Cardiac fibroblast (primary cell): ENCODE results near the gene DCAF5.
"Not testable (repeated sequence)": the region's sequence is repeated elsewhere in the genome, so short reads cannot be mapped to it uniquely, and the experiment has no call there.

Experiments used
- DNase-seq, 2 donors: peaks; one replicate each; pipeline versions ENCODE4 v3.0.0 to v3.0.0-alpha.2; 2010; ENCODE audit warnings: low read depth in 2 of 2
- H3K4me3 ChIP-seq, 2 donors: replicated peaks in 1 of 2; 1 replicate in 1 of 2; 2 replicates in 1 of 2; pipeline ENCODE4 v1.5.1; 2011; ENCODE audit warnings: low read depth in 2 of 2, low read length in 2 of 2, mild to moderate bottlenecking in 2 of 2, moderate library complexity in 1 of 2
- CTCF ChIP-seq: IDR thresholded peaks from one replicate; pipeline ENCODE4 v1.5.1; 2011; ENCODE audit warnings: low read depth, mild to moderate bottlenecking, low read length, inconsistent platforms

Gene DCAF5

GRCh38 chr14:69073915-69074314 lies 79.0 kb downstream of the DCAF5 start:
- no peak for DNase-seq
- no peak overlapping the region for H3K4me3 ChIP-seq
- no peak for TF ChIP-seq CTCF

DNA sequence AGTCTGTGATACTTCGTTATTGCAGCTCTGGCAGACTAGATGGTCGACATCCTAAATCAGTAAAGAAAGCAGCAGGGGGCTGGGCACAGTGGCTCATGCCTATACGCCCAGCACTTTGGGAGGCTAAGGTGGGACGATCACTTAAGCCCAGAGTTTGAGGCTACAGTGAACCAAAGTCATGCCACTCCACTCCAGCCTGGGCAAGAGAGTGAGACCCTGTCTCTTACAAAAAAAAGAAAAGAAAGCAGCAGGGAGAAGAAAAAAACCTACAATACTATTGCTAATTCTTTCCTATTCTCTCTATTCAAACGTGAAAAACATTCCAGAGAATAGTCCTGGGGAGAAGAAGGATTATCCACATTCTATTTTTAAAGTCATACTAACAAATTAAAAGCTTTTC lies 79.5 kb downstream of the DCAF5 start:
- no peak for TF ChIP-seq CTCF
- H3K4me3 ChIP-seq: no peak overlapping the region
- DNase-seq: no peak

- H3K4me3 ChIP-seq: no peak overlapping the region
- no peak for DNase-seq
- TF ChIP-seq CTCF: no peak
Observed at GRCh38 chr14:69072584-69072983, 80.3 kb downstream of the DCAF5 start.

DNA sequence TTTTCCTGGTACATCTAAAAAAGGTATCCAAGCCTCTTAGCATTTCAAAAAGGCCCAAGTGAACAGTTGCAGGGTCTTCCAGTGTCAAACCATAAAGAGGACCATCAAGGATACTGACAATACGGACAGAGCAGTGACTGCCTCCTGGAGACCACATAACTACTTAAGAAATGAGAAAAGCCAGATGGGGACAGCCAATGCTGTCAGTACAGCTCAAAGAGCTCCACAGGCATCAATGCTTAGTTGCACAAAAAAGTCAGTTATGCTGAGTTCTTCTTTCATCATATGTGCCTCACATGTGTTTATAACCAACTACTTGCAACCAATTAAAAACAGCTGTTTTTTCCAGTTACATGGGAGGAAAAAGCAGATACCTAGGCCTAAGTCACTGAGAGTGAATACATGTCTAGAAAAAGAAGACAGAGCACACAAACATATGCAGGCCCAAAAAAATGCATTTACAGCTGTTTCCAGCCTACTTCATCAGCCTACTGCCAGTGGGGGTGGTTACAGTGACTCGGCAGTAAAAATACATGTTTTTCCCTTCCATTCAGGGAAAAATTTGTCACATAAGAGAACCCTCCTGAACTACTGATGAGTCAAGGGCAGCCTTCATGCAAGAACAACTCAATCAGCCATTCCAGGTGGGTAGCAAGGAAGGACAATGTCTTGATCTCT lies 84.0 kb downstream of the DCAF5 start:
- DNase-seq: peak; percentile 59 to 84
- TF ChIP-seq CTCF: no peak
- H3K4me3 ChIP-seq: no peak overlapping the region

GRCh38 chr14:69066396-69067171 lies 86.3 kb downstream of the DCAF5 start:
- no peak for DNase-seq
- TF ChIP-seq CTCF: no peak

GRCh38 chr14:69065934-69066333 lies 87.0 kb downstream of the DCAF5 start:
- not testable (repeated sequence) for H3K4me3 ChIP-seq, DNase-seq

More at GRCh38 chr14:69066396-69067171, 86.3 kb downstream of the DCAF5 start:
- H3K4me3 ChIP-seq: no peak overlapping the region

- TF ChIP-seq CTCF: no peak
- no peak overlapping the region for H3K4me3 ChIP-seq
- no peak for DNase-seq
Observed at GRCh38 chr14:69064596-69064995, 88.3 kb downstream of the DCAF5 start.
